HS-27A (cell line): ENCODE measurements around the gene ZNF219.
A peak's percentile ranks its signal among the peaks of the same experiment; 100 is the strongest.

Experiments
- DNase-seq: peaks from one replicate; pipeline ENCODE4 v3.0.0-alpha.2; 2012; ENCODE audit warnings: low read depth, missing footprints

Gene ZNF219

GRCh38 chr14:21098076-21098891 lies at the start of gene ZNF219:
Gene ZNF219 (minus strand): TSS chr14:21098655. CDS start chr14:21093591, 5,064 bp downstream.
- DNase-seq, result no peak

- no peak for DNase-seq
These were observed 47.0 kb upstream of the ZNF219 start for GRCh38 chr14:21145437-21145836.

GRCh38 chr14:21142357-21142756 lies 43.9 kb upstream of the ZNF219 start:
- DNase-seq, result no peak

- DNase-seq, result peak; percentile 3
These were observed 37.6 kb upstream of the ZNF219 start for GRCh38 chr14:21136024-21136423.

- no peak for DNase-seq
These were observed 35.4 kb upstream of the ZNF219 start for GRCh38 chr14:21133901-21134300.

- DNase-seq, result no peak
These were observed 25.0 kb upstream of the ZNF219 start for GRCh38 chr14:21123429-21123828.

- no peak for DNase-seq
These were observed 22.7 kb upstream of the ZNF219 start for GRCh38 chr14:21121122-21121521.

- DNase-seq, result no peak
These were observed 22.2 kb upstream of the ZNF219 start for GRCh38 chr14:21120686-21121085.

GRCh38 chr14:21118933-21119332 lies 20.5 kb upstream of the ZNF219 start:
- DNase-seq, result no peak

GRCh38 chr14:21113369-21113768 lies 14.9 kb upstream of the ZNF219 start:
- no peak for DNase-seq

- no peak for DNase-seq
These were observed 13.8 kb upstream of the ZNF219 start for GRCh38 chr14:21112255-21112654.

- no peak for DNase-seq
These were observed 11.1 kb upstream of the ZNF219 start for GRCh38 chr14:21109377-21110138.

- no peak for DNase-seq
These were observed 10.3 kb upstream of the ZNF219 start for GRCh38 chr14:21108791-21109190.

GRCh38 chr14:21107283-21107800 lies 8.9 kb upstream of the ZNF219 start:
- no peak for DNase-seq

- DNase-seq, result peak; percentile 58
These were observed 8.2 kb upstream of the ZNF219 start for GRCh38 chr14:21106498-21107282.

GRCh38 chr14:21106176-21106497 lies 7.7 kb upstream of the ZNF219 start:
- no peak for DNase-seq

- DNase-seq, result no peak
These were observed 6.6 kb upstream of the ZNF219 start for GRCh38 chr14:21105095-21105494.

GRCh38 chr14:21104448-21105060 lies 6.1 kb upstream of the ZNF219 start:
- DNase-seq, result peak; percentile 54

GRCh38 chr14:21103710-21104447 lies 5.4 kb upstream of the ZNF219 start:
- DNase-seq, result peak; percentile 94

GRCh38 chr14:21103411-21103709 lies 4.9 kb upstream of the ZNF219 start:
- no peak for DNase-seq
